AG10803 (cell line): ENCODE results near the gene GPD1.

Experiments
- DNase-seq: peaks from one replicate; pipeline ENCODE4 v3.0.0; 2010; ENCODE audit warnings: low read depth
- H3K4me3 ChIP-seq: 2 replicates; pipeline ENCODE4 v1.5.1; 2011; ENCODE audit warnings: mild to moderate bottlenecking, low read length, control low read depth
- TF ChIP-seq, protein P1 (sequence below): conservative IDR thresholded peaks from 2 replicates; pipeline ENCODE4 v1.5.1; 2011; ENCODE audit warnings: mild to moderate bottlenecking, low read length, control low read depth, inconsistent platforms

Gene GPD1

DNA sequence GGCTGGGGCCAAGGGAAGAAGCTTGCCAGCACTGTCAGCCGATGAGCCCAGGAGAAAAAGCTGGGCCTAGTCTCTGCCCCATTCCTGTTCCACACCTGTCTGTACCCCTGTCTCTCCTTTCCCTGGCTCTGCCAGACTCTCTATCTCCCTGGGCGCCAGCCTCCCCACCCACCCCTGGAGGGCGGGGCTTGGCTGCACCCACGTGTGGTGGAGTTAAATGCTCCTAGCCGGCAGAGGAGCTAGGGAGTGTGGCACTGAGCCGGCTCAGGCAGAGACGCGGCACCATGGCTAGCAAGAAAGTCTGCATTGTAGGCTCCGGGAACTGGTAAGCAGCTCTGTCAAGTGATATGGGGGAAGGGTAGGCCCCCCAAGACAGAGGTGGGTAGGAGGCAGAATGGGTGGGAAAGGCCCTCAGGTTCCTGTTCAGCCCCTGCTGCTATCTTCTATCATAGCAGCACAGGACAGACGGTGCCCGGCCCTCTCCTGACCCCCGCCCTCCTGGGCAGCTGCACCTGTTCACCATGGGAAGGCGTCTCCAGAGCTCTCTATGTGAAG is at the start of gene GPD1:
Gene GPD1, plus strand, starts transcription at position 242 of the 555 bp plus-strand sequence. Its CDS starts 43 bp downstream, at position 285.
- peak; percentile 25 for DNase-seq
- TF ChIP-seq, protein P1, sequence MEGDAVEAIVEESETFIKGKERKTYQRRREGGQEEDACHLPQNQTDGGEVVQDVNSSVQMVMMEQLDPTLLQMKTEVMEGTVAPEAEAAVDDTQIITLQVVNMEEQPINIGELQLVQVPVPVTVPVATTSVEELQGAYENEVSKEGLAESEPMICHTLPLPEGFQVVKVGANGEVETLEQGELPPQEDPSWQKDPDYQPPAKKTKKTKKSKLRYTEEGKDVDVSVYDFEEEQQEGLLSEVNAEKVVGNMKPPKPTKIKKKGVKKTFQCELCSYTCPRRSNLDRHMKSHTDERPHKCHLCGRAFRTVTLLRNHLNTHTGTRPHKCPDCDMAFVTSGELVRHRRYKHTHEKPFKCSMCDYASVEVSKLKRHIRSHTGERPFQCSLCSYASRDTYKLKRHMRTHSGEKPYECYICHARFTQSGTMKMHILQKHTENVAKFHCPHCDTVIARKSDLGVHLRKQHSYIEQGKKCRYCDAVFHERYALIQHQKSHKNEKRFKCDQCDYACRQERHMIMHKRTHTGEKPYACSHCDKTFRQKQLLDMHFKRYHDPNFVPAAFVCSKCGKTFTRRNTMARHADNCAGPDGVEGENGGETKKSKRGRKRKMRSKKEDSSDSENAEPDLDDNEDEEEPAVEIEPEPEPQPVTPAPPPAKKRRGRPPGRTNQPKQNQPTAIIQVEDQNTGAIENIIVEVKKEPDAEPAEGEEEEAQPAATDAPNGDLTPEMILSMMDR, result no peak
- H3K4me3 ChIP-seq, result no peak within 1 kb of the TSS

DNA sequence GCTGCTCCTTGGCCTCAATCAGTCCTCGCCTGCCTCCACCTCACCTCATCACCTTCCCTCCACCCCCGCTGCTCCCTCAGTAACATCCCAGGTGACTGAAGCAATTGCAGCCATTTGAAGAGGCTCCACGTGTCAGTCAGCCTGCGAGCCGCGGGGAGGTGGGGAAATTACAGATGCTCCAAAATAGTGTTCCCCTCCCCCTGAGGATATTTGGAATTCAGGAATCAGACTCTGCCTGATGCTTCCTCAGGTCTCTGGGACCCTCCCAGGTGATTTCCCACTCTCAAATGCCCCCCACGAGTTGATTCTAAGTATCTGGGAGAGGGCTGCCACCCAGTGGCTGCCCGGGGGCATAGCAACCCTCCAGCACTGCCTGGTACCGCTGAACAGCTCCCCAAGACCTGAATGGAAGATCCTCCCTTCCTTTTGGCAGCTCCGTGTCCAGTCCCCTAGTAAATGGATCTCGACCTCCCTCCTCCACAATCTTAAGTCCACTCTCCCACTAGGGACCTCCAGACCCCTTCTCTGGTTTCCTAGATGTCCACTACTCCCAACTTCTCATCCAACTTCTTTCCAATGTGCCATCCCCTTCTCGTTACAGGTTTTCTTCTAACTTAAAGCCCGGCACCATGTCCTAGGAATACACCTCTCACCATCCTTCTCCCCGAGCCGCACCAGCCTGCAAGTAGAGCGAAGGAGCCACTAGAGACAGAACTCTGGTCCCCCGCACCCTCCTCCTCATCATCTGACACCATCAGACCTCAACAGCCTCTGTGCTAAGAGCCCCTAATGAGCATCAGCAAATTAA is 47.8 kb upstream of the GPD1 start:
- H3K4me3 ChIP-seq, result peak overlapping the region; percentile 17; the same call in 1 of the 2 replicates
- peak; percentile 30 for DNase-seq
- TF ChIP-seq, protein P1, result peak; percentile 98

DNA sequence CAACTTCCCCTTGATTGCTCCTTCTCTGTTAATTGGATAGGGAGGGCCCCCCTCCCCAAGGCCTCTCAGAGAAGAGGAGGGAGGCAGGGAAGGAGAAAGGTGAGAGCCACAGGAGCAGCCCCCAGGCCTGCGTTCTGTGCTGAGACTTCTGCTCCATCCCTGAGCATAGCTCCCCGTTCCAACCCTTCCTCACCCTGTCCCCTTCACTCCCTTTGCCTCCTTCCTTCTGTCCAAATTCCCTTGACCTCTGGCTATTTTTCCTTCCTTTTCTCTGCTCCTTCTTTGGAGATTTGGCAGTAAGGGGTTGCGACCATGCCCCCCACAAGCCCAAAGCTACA is 47.2 kb upstream of the GPD1 start:
- H3K4me3 ChIP-seq, result peak overlapping the region; percentile 73
- DNase-seq, result no peak
- TF ChIP-seq, protein P1, result no peak

DNA sequence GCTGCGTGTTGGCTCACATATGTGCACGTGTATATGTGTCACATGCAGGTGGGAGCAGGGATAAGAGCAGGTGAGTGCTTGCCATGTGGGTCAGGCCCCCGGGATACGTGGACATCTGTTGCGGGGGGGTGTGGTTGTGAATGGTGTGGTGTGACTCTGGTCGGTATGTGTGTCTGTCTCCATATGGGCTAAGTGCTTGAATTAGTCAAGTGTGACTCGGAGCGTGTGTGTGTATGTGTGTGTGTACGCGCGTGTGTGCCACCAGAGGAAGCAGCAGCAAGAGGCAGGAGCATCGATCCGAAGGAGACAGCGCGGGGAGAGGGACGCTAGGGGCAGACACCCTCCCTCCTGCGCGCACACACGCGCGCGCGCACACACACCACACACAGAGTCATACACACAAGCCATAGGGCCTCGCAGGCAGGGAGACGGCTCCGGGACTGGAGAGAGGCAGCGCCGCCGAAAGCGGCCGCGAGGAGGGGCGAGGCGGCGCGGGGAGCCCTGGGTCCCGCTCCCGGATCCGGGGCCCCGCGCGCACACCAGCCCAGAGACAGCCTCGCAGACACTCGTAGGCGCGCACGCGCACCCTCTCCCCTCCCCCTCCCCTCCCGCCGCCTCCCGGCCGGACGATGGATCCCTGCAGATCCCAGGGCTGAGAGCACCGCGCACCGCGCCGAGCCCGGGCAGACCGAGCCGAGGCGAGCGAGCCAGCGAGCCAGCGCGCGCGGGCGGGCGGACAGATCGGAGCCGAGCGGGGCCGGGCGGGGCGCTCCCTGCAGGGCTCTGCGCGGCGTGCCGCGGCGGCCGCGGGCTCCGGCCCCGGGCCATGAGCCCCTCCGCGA is 46.6 kb upstream of the GPD1 start, which contains the start of gene ASIC1:
Gene ASIC1, plus strand, starts transcription at position 597 of the 842 bp plus-strand sequence. CDS start 1,171 bp downstream, outside the sequence.
- TF ChIP-seq, protein P1, result no peak; the same call in 1 of the 2 replicates
- H3K4me3 ChIP-seq, result peak within 1 kb of the TSS; percentile 73
- peak; percentile 63 for DNase-seq

DNA sequence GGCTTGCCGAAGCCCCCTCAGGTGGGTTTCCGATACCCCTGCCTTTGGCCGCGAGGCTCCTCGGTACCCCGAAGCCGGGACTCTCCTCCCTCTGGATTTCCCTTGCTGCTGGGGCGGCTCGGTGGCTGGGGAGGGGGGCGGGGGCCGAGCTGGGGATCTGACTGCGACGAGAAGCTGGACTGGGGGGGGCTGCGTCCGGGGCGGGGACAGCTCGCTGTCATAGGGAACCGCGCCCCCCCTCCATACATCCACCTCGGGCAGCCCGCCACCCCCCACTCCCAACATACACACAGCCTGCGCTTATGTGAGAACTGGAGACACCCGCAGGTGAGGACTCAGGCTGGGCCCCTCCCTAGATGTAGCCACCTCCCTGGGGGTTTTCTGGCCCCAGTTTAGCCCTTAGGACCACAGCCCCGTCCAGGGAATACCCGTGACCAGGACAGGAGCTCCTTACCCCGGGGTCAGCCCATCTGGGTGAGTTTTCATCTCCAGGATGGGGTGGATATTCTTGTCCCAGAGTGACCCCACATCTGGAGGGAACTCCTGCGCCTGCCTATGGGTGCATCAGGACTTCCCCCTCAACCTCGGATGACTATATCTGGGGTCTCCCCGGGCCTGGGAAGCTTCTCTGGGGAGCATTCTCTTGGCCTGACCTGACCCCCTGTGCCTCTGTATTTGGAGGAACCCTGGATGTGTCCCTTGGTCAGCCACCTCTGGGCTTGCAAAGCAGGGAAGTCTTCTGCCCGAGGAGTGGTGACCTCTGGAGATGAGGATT is 45.7 kb upstream of the GPD1 start:
- H3K4me3 ChIP-seq, result peak overlapping the region; percentile 73
- no peak for DNase-seq
- TF ChIP-seq, protein P1, result no peak

DNA sequence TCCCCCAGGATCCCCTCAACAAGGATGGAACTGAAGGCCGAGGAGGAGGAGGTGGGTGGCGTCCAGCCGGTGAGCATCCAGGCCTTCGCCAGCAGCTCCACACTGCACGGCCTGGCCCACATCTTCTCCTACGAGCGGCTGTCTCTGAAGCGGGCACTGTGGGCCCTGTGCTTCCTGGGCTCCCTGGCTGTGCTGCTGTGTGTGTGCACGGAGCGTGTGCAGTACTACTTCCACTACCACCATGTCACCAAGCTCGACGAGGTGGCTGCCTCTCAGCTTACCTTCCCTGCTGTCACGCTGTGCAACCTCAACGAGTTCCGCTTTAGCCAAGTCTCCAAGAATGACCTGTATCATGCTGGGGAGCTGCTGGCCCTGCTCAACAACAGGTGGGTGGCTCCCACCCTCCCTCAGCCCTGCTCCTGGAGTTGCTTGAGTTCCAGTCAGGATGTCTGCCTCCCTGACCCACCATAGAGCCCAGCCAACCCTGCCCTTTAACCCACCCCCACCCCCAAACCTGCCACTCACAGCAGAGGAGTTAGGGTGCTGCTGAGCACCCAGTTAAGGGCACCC is 45.0 kb upstream of the GPD1 start:
- H3K4me3 ChIP-seq, result no peak overlapping the region
- TF ChIP-seq, protein P1, result no peak
- DNase-seq, result no peak
